ENCODE results near the gene OSBPL9. TPM values are rescaled to one million over a fixed set of nuclear protein-coding genes. Genes with fewer than 3 reads are reported as not detected.

OSBPL9 gene
- total RNA-seq, 1 donor from 2014 or later, result 103 TPM

GRCh38 chr1:51784997-51785421, 168.1 kb downstream of the OSBPL9 start:
- Mint-ChIP-seq H3K9me3 (ENCODE audit: unreplicated experiment) (no peaks in the 10 kb centered on the region), H3K36me3 (ENCODE audit: unreplicated experiment) (peaks cover 70% of the 10 kb centered on the region), H3K4me3 (ENCODE audit: unreplicated experiment) (no peak overlapping the region), H3K4me1 (ENCODE audit: unreplicated experiment) (no peaks in the 10 kb centered on the region), H3K27ac (ENCODE audit: unreplicated experiment) (no peak overlapping the region), H3K27me3 (ENCODE audit: unreplicated experiment) (no peaks in the 10 kb centered on the region)
- no peak for TF ChIP-seq CTCF (IDR thresholded peaks at IDR 0.05)
- no peak for DNase-seq (ENCODE audit: extremely low spot score, unreplicated experiment)

GRCh38 chr1:51788938-51789337, 172.0 kb downstream of the OSBPL9 start:
- Mint-ChIP-seq H3K4me1 (ENCODE audit: unreplicated experiment) (no peaks in the 10 kb centered on the region), H3K27ac (ENCODE audit: unreplicated experiment) (no peak overlapping the region)
- no peak for TF ChIP-seq CTCF (IDR thresholded peaks at IDR 0.05)

GRCh38 chr1:51789342-51789741, 172.4 kb downstream of the OSBPL9 start:
- no peak for TF ChIP-seq CTCF (IDR thresholded peaks at IDR 0.05)
- H3K9me3 Mint-ChIP-seq (ENCODE audit: unreplicated experiment), result no peaks in the 10 kb centered on the region
- peaks cover 72% of the 10 kb centered on the region for H3K36me3 Mint-ChIP-seq (ENCODE audit: unreplicated experiment)
- H3K4me3 Mint-ChIP-seq (ENCODE audit: unreplicated experiment), result no peak overlapping the region
- no peak for DNase-seq (ENCODE audit: extremely low spot score, unreplicated experiment)
- peak overlapping the region; percentile 25 for H3K27ac Mint-ChIP-seq (ENCODE audit: unreplicated experiment)
- no peaks in the 10 kb centered on the region for H3K27me3 Mint-ChIP-seq (ENCODE audit: unreplicated experiment)
- H3K4me1 Mint-ChIP-seq (ENCODE audit: unreplicated experiment), result no peaks in the 10 kb centered on the region

More at GRCh38 chr1:51788938-51789337, 172.0 kb downstream of the OSBPL9 start:
- Mint-ChIP-seq H3K36me3 (ENCODE audit: unreplicated experiment) (peaks cover 72% of the 10 kb centered on the region), H3K9me3 (ENCODE audit: unreplicated experiment) (no peaks in the 10 kb centered on the region), H3K27me3 (ENCODE audit: unreplicated experiment) (no peaks in the 10 kb centered on the region), H3K4me3 (ENCODE audit: unreplicated experiment) (no peak overlapping the region)
- no peak for DNase-seq (ENCODE audit: extremely low spot score, unreplicated experiment)

GRCh38 chr1:51790385-51790784, 173.5 kb downstream of the OSBPL9 start:
- no peak for DNase-seq (ENCODE audit: extremely low spot score, unreplicated experiment)
- no peaks in the 10 kb centered on the region for H3K27me3 Mint-ChIP-seq (ENCODE audit: unreplicated experiment)
- H3K9me3 Mint-ChIP-seq (ENCODE audit: unreplicated experiment), result no peaks in the 10 kb centered on the region
- H3K36me3 Mint-ChIP-seq (ENCODE audit: unreplicated experiment), result peaks cover 71% of the 10 kb centered on the region
- no peaks in the 10 kb centered on the region for H3K4me1 Mint-ChIP-seq (ENCODE audit: unreplicated experiment)
- H3K4me3 Mint-ChIP-seq (ENCODE audit: unreplicated experiment), result no peak overlapping the region
- H3K27ac Mint-ChIP-seq (ENCODE audit: unreplicated experiment), result no peak overlapping the region
- no peak for TF ChIP-seq CTCF (IDR thresholded peaks at IDR 0.05)

- Mint-ChIP-seq H3K4me1 (ENCODE audit: unreplicated experiment) (no peaks in the 10 kb centered on the region), H3K9me3 (ENCODE audit: unreplicated experiment) (no peaks in the 10 kb centered on the region), H3K4me3 (ENCODE audit: unreplicated experiment) (no peak overlapping the region), H3K36me3 (ENCODE audit: unreplicated experiment) (peaks cover 61% of the 10 kb centered on the region), H3K27me3 (ENCODE audit: unreplicated experiment) (no peaks in the 10 kb centered on the region), H3K27ac (ENCODE audit: unreplicated experiment) (no peak overlapping the region)
- no peak for DNase-seq (ENCODE audit: extremely low spot score, unreplicated experiment)
- TF ChIP-seq CTCF (IDR thresholded peaks at IDR 0.05), result no peak
These were observed 175.0 kb downstream of the OSBPL9 start for GRCh38 chr1:51791888-51792287.
